Measurements from ENCODE around the gene APPL1.

GRCh38 chr3:57244946-57245345, 17.4 kb downstream of the APPL1 start:
- TF ChIP-seq, protein P1, sequence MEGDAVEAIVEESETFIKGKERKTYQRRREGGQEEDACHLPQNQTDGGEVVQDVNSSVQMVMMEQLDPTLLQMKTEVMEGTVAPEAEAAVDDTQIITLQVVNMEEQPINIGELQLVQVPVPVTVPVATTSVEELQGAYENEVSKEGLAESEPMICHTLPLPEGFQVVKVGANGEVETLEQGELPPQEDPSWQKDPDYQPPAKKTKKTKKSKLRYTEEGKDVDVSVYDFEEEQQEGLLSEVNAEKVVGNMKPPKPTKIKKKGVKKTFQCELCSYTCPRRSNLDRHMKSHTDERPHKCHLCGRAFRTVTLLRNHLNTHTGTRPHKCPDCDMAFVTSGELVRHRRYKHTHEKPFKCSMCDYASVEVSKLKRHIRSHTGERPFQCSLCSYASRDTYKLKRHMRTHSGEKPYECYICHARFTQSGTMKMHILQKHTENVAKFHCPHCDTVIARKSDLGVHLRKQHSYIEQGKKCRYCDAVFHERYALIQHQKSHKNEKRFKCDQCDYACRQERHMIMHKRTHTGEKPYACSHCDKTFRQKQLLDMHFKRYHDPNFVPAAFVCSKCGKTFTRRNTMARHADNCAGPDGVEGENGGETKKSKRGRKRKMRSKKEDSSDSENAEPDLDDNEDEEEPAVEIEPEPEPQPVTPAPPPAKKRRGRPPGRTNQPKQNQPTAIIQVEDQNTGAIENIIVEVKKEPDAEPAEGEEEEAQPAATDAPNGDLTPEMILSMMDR (IDR thresholded peaks at IDR 0.05; ENCODE audit: low read depth, low read length, poor library complexity, severe bottlenecking): no peak
- TF ChIP-seq EZH2phosphoT487 (IDR thresholded peaks at IDR 0.05; ENCODE audit: borderline replicate concordance, low read length): no peak

All from DOHH2 (cell line).